GM10847 (cell line): Measurements from ENCODE around the gene SYTL4.

Experiments used
- POLR2A ChIP-seq: IDR thresholded peaks from 2 replicates; pipeline ENCODE4 v1.6.1; 2011; ENCODE audit not compliant: insufficient read length; ENCODE audit errors: extremely low read depth

Gene SYTL4

DNA sequence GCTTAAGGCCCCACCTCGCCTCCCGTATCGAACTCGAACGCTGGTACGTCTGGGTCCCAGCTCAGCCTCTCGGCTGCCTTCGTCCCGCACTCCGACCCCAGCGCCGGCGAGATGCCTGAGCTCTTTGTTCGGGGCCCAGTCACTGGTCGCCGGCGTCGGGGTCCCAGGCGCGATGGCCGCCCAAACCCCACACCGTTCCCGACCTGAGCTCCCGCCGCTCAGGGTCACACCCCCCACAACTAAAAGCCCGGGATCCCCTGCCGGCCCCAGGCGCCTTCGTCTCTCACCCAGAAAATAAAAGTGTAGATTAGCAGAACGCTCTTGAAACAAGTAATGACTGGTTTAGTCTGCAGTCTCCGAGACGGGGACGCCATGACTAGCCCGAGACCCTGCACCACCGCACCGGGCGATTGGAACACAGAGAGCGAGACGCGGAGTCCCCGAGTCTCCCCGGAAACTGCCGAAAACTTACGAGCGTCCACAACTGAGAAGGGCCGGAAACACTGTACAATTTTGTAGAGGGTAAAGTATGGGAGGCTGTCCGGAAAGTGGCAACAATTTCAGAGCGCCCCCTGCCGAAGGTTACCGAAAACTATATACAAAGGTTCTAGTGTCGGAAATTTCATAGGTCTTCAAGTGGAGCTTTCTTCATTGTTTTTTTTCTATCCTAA, 95.5 kb downstream of the SYTL4 start, which contains the start of gene TSPAN6:
Gene TSPAN6 (minus strand): TSS at position 486 of the 671 bp plus-strand sequence. CDS start 112 bp downstream, at position 374.
- TF ChIP-seq POLR2A = no peak

DNA sequence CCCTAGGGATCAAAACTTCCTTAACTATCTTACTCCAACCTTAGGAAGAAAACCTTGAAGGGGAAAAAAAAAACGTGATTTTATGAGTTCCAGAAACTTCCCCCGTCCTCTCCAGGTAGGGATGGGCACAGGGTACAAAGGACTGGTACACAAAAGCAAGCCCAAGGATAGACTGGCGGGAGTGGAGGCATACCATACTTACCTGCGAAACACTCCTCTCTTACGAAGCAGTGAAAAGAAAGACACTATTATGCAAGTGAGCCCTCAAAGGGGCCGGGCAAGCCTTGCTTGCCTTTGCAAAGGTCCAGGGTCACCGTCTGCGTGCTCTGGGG, 96.0 kb downstream of the SYTL4 start:
- TF ChIP-seq POLR2A = no peak

DNA sequence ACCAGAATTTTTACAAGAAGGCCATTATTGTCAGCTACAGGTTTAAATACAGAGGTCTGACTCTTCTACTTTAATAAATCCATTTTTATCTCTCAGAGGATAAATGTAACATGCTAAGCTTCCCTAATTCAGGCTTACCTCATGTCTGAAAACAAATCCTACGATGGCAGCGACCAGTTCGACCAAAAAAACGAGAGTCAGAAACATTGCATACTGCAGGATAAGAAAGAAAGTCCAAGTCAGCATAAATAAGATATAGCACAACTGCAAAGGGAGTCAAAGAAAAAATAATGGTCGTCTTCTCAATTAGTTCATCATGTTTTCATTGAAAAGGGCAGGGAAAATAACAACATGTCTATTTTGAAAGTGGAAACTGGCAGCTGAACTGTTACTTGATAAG, 96.9 kb downstream of the SYTL4 start:
- no peak for TF ChIP-seq POLR2A

DNA sequence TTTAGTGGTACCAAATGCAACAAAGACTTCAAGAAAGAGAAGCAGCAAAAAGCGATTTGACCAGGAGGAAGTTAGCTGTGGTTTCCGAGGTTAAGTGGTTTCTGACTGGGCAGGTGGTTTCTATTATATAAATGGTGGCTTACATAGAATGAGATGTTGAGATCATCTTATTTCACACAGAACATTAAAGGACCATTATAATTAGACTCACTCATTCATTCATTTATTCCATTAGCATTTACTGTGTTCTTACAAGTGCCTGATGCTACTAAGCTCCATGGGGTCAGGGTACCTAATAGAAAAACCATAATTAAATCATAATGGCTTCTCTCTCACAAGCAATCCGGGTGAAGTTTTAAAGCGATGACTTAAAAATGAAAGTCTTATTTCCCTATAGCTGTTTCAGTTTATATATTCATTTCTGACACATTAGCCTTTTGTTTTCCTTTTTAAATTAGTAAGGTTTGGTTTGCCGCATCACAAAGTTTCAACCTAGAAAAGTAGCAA, 105.9 kb downstream of the SYTL4 start:
- no peak for TF ChIP-seq POLR2A
